DOHH2 (cell line): Measurements from ENCODE around the gene H2BW1.
"Not testable (repeated sequence)": the region's sequence is repeated elsewhere in the genome, so short reads cannot be mapped to it uniquely, and the experiment has no call there.

Source experiments
- H3F3A ChIP-seq: fragments of 200-600 bp; sonication (generic), shearing (Covaris generic); 2 replicates; pipeline ENCODE4 v1.6.0; 2016; ENCODE audit warnings: antibody characterized with exemption, mild to moderate bottlenecking; ENCODE audit not compliant: control insufficient read depth, insufficient read depth
- H3K27ac ChIP-seq: fragments of 200-600 bp; sonication (generic); 2 replicates; pipeline ENCODE4 v1.5.1; 2014; ENCODE audit warnings: low read depth, mild to moderate bottlenecking, low read length, moderate library complexity
- H3K27me3 ChIP-seq: fragments of 200-600 bp; sonication (generic); 2 replicates; pipeline ENCODE4 v1.6.1; 2014; ENCODE audit warnings: mild to moderate bottlenecking, low read length, mixed read lengths; ENCODE audit not compliant: control insufficient read depth
- H3K36me3 ChIP-seq: fragments of 200-600 bp; sonication (generic); 2 replicates; pipeline ENCODE4 v1.6.1; 2014; ENCODE audit warnings: mild to moderate bottlenecking, low read length, moderate library complexity, mixed read lengths; ENCODE audit not compliant: control insufficient read depth
- H3K4me1 ChIP-seq: fragments of 200-600 bp; sonication (generic); 2 replicates; pipeline ENCODE4 v1.6.1; 2014; ENCODE audit warnings: mild to moderate bottlenecking, low read length, mixed read lengths; ENCODE audit not compliant: control insufficient read depth
- H3K4me2 ChIP-seq: fragments of 200-600 bp; sonication (generic); 2 replicates; pipeline ENCODE4 v1.6.0; 2014; ENCODE audit warnings: mild to moderate bottlenecking, low read length, moderate library complexity
- H3K4me3 ChIP-seq: fragments of 200-600 bp; sonication (generic); 2 replicates; pipeline ENCODE4 v1.5.1; 2014; ENCODE audit warnings: mild to moderate bottlenecking, low read length, mixed read lengths
- H3K79me2 ChIP-seq: fragments of 200-600 bp; sonication (generic); 2 replicates; pipeline ENCODE4 v1.6.1; 2014; ENCODE audit warnings: mild to moderate bottlenecking, low read length, mixed read lengths; ENCODE audit not compliant: control insufficient read depth
- H3K9me2 ChIP-seq: fragments of 200-600 bp; sonication (generic); replicated peaks from 2 replicates; pipeline ENCODE4 v1.6.1; 2014; ENCODE audit warnings: mild to moderate bottlenecking, low read length, mixed read lengths; ENCODE audit not compliant: control insufficient read depth
- H3K9me3 ChIP-seq: fragments of 200-600 bp; sonication (generic); 2 replicates; pipeline ENCODE4 v1.6.1; 2014; ENCODE audit warnings: antibody characterized with exemption, low read length, mixed read lengths; ENCODE audit not compliant: control insufficient read depth, insufficient read depth
- H4K20me1 ChIP-seq: fragments of 200-600 bp; sonication (generic); 2 replicates; pipeline ENCODE4 v1.6.0; 2014; ENCODE audit warnings: low read depth, mild to moderate bottlenecking, antibody characterized with exemption, low read length, moderate library complexity; ENCODE audit not compliant: control insufficient read depth, insufficient read depth
- EZH2phosphoT487 ChIP-seq: fragments of 200-600 bp; sonication (generic); IDR thresholded peaks from 2 replicates; pipeline ENCODE4 v1.6.1; 2017; ENCODE audit warnings: borderline replicate concordance, mild to moderate bottlenecking, antibody characterized with exemption, low read length, moderate library complexity, mixed read lengths
- TF ChIP-seq, protein P1 (sequence below): fragments of 200-600 bp; sonication (generic); IDR thresholded peaks from one replicate; pipeline ENCODE4 v1.5.1; 2014; ENCODE audit warnings: antibody characterized with exemption, mild to moderate bottlenecking, low read depth, low read length; ENCODE audit not compliant: poor library complexity, severe bottlenecking

The H2BW1 gene, protein sequence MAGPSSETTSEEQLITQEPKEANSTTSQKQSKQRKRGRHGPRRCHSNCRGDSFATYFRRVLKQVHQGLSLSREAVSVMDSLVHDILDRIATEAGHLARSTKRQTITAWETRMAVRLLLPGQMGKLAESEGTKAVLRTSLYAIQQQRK

DNA sequence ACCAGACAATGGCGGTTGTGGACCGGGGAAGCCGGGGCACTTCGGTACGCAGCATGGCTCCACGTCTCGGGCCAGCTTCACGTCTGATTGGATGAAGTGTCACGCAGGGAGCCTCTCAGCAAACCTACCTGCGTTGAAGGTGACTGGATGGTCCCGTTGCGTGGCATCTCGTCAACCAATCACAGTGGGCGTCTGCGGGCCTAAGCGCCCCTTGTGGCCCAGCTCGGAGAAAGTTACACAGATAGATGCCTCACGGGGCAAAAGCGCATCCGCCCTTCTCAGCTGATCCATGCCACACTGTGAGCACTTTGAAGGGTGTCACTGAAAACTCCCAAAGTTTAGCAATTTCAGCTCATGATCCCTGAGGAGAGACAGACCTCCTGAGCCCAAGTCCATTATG lies at the start of gene H2BW1:
Gene H2BW1, minus strand, starts transcription at position 103 of the 400 bp plus-strand sequence. CDS start 132 bp downstream, outside the sequence.
- H3F3A ChIP-seq, result no peaks in the 10 kb centered on the region
- H3K9me3 ChIP-seq, result no peaks in the 10 kb centered on the region
- no peaks in the 10 kb centered on the region for H3K9me2 ChIP-seq
- H3K36me3 ChIP-seq, result no peaks in the 10 kb centered on the region
- H3K4me3 ChIP-seq, result no peak within 1 kb of the TSS
- H3K4me1 ChIP-seq, result no peaks in the 10 kb centered on the region
- H3K4me2 ChIP-seq, result no peak within 1 kb of the TSS
- no peaks in the 10 kb centered on the region for H3K79me2 ChIP-seq
- H4K20me1 ChIP-seq, result no peaks in the 10 kb centered on the region
- TF ChIP-seq, protein P1, sequence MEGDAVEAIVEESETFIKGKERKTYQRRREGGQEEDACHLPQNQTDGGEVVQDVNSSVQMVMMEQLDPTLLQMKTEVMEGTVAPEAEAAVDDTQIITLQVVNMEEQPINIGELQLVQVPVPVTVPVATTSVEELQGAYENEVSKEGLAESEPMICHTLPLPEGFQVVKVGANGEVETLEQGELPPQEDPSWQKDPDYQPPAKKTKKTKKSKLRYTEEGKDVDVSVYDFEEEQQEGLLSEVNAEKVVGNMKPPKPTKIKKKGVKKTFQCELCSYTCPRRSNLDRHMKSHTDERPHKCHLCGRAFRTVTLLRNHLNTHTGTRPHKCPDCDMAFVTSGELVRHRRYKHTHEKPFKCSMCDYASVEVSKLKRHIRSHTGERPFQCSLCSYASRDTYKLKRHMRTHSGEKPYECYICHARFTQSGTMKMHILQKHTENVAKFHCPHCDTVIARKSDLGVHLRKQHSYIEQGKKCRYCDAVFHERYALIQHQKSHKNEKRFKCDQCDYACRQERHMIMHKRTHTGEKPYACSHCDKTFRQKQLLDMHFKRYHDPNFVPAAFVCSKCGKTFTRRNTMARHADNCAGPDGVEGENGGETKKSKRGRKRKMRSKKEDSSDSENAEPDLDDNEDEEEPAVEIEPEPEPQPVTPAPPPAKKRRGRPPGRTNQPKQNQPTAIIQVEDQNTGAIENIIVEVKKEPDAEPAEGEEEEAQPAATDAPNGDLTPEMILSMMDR, result no peak
- TF ChIP-seq EZH2phosphoT487, result no peak
- no peak within 1 kb of the TSS for H3K27ac ChIP-seq
- H3K27me3 ChIP-seq, result no peaks in the 10 kb centered on the region

DNA sequence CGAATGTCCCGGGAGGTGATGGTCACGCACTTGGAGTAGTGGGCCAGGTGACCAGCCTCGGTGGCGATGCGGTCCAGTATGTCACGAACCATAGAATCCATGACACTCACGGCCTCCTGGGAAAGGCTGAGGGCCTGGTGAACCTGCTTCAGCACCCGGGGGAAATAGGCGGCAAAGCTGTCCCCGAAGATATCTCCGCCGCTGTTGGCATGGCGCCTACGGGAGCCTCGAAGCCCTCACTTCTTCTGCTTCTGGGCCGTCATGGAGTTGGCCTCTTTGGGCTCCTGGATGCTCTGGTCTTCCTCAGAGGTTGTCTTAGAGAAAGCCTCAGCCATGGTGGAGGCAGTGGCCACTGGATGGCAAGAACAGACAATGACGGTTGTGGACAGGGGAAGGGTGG lies 49.1 kb upstream of the H2BW1 start:
- H3K4me3 ChIP-seq, H3K27ac ChIP-seq, H4K20me1 ChIP-seq, H3K4me2 ChIP-seq, H3K27me3 ChIP-seq, H3K9me3 ChIP-seq, H3F3A ChIP-seq, H3K9me2 ChIP-seq, H3K36me3 ChIP-seq, H3K79me2 ChIP-seq, H3K4me1 ChIP-seq: not testable (repeated sequence)

DNA sequence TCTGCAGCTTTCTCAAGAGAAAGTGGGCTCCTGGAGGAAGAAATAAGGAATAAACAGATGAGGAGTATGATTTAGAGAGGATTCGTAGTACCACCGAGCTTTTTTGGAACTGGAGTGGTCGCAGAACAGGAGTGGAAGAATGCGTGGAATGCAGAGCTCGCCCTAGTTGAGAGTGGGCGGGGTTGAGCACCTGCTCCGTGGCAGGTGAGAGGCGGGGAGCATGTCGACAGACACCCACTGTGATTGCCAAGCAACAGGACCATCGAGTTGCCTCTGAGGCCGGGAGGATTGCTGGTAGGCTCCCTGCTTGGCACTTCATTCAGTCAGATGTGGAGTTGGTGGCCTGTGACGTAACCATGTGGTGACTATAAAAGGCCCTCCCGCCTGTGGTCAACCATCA lies 41.4 kb upstream of the H2BW1 start:
- not testable (repeated sequence) for H3K79me2 ChIP-seq, H3K27ac ChIP-seq, H3K9me3 ChIP-seq, H3K27me3 ChIP-seq, H3K4me1 ChIP-seq, H4K20me1 ChIP-seq, H3F3A ChIP-seq, H3K9me2 ChIP-seq, H3K4me3 ChIP-seq, H3K36me3 ChIP-seq, H3K4me2 ChIP-seq

DNA sequence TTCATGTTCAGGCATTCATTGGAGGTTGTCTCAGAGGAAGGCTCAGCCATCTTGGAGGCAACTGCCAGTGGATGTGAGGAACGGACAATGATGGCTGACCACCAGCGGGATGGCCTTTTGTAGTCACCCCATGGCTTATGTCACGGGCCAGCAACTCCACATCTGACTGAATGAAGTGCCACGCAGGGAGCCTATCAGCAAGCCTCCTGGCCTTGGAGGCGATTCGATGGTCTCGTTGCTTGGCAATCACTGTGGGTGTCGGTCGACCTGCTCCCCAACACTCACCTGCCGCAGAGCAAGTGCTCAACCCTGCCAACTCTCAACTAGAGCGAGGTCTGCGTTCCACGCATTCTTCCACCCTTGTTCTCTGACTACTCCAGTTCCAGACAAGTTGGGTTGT lies 33.7 kb upstream of the H2BW1 start:
- TF ChIP-seq EZH2phosphoT487, result no peak
- TF ChIP-seq, protein P1, result no peak
- Histone ChIP-seq H3K4me2 (no peak overlapping the region), H4K20me1 (no peaks in the 10 kb centered on the region), H3K36me3 (no peaks in the 10 kb centered on the region), H3K9me2 (no peaks in the 10 kb centered on the region), H3K4me1 (no peaks in the 10 kb centered on the region), H3K27ac (no peak overlapping the region), H3K79me2 (no peaks in the 10 kb centered on the region), H3K27me3 (no peaks in the 10 kb centered on the region), H3K9me3 (no peaks in the 10 kb centered on the region), H3K4me3 (no peak overlapping the region), H3F3A (no peaks in the 10 kb centered on the region)
